CD4-positive, alpha-beta T cell treated with Interleukin-10 for 1 hour (primary cell): Measurements from ENCODE around the gene KIFC3.
"Not testable (repeated sequence)": the region's sequence is repeated elsewhere in the genome, so short reads cannot be mapped to it uniquely, and the experiment has no call there.

ENCODE experiments used
- DNase-seq: peaks from one replicate; pipeline ENCODE4 v3.0.0-alpha.2; 2020

The KIFC3 gene

DNA sequence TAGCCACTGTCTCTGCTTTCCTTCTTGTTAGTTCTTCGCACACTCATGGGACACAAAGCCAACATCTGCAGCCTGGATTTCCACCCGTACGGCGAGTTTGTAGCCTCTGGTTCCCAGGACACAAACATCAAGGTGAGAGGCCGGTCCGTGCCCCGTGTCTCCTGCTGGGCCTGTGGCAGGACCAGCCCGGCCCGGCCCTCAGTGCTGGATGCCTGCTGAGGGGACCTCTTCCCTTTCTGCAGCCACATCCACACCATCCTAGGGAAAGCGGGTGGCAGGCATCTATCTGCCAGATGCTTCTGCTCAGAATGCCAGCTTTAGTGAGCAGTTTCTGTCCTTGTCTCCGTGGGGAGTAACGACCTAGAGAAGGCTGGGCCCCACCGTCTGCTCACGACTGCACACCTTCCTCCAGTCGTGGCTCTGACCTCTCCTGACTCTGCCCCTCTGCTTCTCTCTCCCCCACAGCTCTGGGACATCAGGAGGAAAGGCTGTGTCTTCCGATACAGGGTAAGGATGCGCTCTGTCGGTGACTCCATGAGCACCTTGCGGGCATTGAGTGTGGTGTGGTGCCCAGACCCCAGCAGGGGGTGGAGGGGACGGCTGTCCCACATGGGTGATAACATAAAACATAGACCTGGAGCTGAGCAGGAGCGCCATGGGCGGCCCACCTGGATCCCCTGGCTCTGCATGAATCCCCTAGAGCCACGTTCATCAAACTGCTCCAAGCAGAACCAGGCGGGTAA, 51.3 kb downstream of the KIFC3 start:
- DNase-seq = no peak

DNA sequence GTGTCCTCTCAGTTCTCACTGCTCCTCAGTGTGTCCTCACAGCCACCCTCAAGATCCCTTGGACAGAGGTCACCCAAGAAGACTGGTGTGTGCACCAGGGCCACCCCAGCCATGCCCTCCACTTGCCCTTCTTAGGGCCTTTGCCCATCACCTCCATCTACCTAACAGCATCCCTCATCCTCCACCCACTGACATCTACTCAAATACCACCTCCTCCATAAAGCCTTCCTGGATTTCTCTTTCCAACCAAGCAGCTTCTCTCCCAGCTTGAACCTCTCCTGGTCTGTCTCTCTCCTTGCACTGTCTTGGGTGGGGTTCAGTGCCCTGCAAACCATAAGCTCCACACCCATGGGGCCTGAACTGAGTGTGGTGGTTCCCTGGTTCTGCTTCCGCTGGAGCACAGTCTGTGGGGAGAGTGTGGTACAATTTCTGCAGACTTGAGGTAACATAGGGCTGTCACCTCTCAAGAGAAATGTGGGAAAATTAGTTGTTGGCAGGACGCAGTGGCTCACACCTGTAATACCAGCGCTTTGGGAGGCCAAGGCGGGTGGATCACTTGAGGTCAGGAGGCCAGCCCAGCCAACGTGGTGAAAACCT, 52.3 kb downstream of the KIFC3 start:
- DNase-seq = no peak

DNA sequence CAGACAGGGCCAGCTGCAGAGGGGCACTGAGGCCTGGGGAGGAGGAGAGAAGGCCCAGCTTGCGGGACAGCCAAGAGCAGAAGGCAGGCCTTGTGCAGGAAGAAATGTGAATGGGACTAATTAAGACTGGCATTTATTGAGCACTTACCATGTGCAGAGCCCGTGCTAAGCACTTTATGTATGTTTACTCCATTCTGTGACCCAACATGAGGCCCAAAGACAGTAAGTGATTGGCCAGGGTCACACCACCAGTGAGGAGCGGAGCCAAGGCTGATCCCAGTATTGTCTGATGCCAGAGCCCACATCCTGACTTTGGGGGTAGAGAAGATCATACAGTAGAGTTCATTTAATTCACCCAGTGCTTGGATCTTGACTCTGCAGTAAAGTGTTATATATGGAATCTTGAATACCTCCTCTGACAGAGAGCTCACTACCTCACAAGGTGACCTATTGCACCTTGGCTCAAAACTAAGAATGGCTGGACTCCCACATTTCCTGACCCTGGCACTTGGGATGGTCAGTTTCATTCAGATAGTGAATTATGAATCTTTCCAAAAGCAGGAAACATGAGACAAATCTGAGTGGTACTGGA, 53.1 kb downstream of the KIFC3 start:
- DNase-seq = no peak

DNA sequence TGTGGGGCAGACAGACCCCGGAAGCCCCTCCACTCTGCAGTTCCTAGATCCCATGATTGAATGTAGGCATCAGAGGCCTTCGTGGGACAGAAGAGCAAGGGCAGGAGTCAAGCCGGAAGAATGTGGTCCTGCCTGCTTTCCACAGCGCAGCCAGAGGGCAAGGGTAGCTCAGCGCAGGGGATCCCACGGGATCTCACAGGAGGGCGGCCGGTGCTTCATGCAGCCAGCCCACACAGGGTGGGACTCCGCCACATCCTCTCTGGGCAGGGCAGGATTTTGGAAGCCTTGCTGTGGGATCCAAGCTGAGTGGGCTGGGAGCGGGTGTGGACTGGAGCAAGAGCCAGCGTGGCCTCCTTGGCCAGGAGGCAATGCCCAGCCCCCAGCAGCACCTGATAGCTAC, 53.7 kb downstream of the KIFC3 start:
- no peak for DNase-seq

DNA sequence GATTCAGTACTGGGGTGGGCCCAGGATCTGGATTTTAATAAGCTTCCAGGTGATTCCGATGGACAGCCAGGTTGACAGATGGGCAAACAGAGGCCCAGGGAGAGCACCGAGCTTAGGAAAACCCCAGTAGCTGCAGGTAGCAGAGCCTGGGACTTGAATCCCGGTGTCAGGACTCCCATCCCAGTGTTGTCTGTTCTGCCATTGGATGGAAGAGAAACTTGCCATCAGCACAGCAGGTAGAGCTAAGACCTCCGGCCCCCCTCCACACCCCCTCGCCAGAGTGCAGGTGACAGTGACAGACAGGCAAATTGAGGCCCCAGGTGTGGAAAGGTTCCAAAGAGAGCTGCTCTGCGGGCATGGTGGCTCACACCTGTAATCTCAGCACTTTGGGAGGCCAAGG, 54.3 kb downstream of the KIFC3 start:
- DNase-seq = no peak

DNA sequence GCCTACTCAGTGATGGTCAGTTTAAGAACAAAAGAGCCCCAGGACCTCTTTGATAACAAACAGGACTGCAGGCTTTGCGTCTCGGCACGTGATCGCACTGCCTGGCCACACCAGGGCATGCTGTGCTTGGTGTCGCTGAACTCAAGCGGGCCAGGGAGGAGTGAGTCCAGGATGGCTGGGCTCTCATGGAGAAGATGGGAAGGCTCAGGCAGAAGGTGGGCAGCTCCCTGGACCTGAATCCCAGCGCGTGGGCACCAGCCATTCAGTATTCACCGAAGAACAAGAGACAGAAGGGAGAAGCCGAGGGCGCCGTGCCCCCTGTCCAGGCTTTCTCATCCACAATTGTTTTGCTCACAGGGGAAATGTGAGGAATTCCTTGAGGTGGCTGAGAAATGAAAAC, 54.8 kb downstream of the KIFC3 start:
- no peak for DNase-seq

DNA sequence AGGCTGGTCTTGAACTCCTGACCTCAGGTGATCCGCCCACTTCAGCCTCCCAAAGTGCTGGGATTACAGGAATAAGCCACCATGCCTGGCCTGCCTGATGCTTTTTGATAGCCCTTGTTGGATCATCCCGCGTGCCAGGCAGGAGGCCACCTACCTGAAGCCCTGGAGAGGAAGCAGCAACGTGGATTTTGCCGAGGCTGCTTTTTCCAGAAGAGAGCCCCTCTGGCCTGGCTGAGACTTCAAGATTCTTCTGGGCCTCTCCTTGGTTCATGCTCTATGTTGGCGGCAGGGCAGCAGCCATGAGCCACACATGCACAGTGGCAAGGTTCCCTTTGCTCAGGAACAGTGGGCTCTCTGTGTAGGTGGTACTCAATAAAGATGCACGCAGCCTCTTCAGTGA, 55.2 kb downstream of the KIFC3 start:
- no peak for DNase-seq

DNA sequence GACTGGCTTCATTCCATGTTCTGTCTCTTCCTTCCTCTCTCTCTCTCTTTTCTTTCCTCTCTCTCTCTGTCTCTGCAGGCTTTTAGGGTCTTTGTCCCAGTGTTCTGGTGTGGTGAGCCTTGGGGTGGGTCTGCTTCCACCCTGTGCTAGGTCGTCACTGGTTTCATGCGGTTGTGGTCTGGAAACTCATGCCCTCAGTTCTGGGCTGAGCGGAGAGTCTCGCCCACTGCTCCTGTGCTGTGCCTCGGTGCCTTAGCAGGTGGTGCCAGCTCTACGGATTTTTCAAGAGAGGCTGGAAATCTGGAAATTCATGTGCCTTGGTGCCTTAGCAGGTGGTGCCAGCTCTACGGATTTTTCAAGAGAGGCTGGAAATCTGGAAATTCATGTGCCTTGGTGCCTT, 56.0 kb downstream of the KIFC3 start:
- not testable (repeated sequence) for DNase-seq

DNA sequence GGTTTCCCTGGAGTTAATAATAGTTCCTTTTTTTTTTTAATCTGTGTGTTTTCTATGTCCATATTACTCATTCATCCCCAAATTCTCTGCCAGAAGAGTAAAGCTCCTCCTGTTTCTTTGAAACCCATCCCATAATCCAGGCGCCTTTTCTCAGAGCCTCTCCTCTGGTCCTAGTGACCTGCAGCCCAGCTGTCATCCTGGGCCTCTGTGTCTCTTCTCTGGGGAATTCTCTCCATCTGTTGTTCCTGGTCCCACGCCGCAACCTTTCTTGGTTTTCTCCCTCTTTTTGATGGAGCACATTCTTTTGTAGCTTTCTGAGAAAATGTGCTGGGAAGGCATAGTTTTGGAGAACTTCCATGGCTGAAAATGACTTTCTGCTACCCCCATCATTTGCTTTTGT, 56.5 kb downstream of the KIFC3 start:
- no peak for DNase-seq

DNA sequence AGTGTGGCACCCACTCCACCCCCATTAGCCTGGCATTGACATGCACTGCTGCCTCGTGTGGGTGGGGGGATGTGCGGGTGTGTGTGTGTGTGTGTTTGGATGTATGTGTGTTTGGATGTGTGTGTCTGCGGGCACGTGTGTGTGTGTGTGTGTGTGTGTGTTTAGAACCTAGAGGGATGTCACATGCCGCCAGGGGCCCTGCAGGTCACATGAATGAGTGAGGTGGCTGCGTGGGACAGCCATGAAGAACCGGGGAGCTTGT, 57.7 kb downstream of the KIFC3 start:
- no peak for DNase-seq

DNA sequence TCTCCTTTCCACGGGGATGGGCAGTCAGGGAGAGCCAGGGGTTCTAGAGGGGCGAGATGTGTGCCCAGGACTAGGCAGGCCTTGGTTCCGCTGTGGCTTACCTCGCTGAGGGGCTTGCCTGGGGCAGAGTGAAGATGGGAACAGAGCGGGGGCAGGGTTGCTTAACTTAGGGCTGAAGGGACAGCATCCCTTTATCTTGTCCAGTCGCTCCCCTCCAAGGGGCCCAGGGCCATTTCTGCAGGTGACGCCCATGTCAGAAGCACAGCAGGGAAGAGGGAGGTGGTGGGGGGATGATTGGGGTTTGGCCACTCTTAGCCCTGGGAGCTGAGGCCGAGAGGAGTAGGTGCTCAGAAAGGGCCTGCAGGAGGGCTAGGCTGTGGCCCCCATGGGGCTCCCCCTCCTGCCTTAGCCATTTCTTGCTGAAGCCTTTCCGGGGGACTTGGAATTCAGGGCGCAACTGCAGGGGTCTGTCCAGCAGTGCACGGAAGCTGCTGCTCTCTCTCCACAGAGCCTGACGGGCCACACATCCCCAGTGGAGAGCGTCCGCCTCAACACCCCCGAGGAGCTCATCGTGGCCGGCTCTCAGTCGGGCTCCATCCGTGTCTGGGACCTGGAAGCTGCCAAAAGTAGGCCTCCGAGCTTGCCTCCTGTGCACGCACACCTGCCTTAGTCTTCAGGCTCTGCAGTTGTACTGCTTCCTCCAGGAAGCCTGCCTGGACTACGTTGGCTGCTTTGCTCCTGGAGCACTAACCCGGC, 58.2 kb downstream of the KIFC3 start:
- DNase-seq = no peak

DNA sequence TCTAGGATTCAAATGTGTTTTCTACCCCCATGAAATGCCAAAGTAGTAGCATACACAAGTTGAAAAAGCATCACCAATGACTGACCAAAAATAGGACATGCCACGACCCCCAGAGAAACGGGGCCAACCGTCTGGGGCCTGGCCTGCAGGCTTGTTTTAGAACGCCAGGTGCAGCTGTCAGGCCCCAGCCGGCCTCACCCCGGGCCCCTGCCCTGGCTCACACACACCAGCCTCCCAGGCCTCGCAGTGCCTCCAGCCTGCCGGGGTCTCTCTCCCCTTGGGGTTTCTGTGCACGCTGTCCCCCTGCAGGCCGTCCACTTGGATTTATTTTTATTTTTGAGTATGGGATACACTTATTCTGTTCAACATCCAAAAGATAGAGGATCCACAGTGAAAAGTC, 58.8 kb downstream of the KIFC3 start:
- no peak for DNase-seq

DNA sequence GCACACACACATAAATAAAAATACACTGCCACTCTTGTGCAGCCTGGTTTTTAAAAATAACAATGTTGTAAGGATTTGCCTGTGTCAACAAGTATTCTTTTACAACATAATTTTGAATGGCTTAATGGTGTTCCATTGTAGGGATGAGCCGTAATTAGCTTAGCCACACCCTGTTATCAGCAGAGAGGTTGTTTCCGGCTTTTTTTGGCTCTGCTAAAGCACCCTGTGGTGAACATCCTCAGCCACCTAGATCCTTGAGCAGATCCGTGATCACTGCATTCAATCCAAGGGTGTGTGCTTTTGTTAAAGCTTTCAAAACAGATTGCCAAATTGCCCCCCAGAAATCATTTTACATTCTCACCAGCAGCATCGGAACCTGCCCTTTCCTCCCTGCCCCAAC, 59.7 kb downstream of the KIFC3 start:
- no peak for DNase-seq

DNA sequence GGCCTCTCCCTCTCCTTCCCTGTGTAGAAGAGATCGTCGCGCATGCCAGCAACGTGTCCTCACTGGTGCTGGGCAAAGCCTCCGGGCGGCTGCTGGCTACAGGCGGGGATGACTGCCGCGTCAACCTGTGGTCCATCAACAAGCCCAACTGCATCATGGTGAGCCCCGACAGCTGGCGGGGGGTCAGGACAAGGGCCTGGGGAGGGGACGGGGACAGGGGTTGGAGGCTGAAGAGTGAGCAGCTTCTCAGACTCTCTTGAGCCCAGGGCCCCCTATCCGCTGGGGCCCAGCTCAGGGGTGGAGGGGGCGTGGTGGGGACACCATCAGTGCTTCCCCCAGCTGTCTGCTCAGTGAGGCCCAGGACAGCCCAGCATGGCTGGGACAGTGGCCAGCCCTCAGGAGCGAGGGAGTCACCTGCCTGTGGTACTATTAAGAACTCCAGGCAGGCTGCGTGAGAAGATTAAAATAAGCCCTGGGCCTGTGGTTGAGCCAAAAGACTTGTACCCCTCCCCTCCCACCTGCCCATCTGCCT, 60.6 kb downstream of the KIFC3 start:
- DNase-seq = no peak

DNA sequence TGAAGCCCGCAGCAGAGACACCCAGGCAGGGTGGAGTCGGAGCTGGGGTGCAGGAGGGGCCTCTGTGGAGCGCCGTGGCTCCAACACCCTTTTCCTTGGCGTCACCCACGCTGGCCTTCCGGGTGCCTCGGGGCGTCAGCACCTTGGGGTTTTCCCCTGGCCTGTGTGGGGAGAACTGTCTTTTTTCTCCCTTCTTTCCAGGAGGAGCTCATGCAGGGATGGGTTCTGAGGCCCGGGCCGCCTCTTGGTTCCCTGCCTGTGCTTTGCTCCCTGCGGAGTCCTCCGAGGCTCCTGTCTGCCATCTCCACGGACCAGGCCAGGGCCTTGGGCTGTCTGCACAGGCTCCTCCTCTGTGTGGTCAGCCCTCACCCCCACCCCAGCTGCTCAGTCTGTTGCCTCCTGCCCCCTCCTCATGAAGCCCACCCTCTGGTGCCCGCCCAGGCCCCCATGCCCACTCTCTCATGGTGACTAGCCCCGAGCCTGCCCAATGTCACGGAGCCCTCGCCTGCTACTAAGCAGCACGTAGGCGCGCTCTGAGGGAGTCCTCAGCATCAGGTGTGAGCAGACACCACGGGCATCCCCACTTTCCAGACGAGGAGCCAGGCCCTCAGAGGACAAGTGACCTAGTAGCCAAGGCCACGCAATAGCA, 61.7 kb downstream of the KIFC3 start:
- DNase-seq = no peak

DNA sequence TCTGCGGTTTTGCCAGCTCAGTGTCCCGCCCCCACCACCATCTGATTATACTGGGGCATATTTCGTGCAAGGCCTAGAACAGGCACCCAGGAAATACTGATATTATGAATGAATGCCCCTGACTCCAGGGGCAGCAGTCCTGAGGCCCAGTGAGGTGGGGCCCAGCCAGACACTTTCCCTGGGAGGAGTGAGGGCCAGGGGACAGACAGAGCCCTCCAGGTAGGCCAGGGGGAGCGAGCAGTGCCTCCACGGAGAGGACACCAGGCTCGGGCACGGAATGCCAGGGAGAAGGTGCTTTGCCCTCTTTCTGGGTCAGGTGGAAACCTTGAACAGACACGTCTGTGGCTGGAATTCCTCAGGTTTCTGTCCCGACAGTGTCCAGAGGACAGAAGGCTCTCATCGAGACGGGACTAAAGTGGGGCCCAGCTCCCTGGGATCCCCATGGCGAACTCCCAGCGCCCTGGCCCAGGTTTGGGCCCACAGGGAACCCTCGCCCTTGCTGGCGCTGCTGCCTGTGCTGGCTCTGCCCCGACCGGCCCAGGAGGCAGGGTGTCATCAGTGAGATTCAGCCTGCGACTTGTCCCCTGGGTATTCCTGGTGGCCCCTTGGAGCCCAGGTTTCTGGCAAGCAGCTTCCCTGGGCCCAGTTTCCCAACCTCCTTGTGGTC, 62.4 kb downstream of the KIFC3 start:
- DNase-seq = no peak

DNA sequence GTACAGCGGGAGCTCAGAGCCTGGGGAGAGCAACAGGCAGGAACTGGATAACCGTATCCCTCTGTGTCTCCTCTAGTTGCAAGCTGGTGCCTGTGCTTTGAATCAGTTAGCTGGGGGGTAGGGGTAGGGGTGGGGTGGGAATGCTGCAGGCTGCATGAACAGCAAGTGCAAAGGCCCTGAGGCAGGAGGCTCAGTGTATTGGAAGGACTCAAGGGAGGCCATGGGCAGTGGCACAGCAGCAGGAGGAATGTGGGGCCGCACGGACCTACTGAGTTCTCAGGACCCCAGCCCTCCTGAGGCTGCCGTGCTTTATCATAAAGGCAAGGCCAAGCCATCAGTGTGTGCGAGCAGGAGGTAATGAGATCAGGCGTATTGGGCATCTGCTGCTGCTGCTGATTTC, 63.4 kb downstream of the KIFC3 start:
- DNase-seq = no peak

DNA sequence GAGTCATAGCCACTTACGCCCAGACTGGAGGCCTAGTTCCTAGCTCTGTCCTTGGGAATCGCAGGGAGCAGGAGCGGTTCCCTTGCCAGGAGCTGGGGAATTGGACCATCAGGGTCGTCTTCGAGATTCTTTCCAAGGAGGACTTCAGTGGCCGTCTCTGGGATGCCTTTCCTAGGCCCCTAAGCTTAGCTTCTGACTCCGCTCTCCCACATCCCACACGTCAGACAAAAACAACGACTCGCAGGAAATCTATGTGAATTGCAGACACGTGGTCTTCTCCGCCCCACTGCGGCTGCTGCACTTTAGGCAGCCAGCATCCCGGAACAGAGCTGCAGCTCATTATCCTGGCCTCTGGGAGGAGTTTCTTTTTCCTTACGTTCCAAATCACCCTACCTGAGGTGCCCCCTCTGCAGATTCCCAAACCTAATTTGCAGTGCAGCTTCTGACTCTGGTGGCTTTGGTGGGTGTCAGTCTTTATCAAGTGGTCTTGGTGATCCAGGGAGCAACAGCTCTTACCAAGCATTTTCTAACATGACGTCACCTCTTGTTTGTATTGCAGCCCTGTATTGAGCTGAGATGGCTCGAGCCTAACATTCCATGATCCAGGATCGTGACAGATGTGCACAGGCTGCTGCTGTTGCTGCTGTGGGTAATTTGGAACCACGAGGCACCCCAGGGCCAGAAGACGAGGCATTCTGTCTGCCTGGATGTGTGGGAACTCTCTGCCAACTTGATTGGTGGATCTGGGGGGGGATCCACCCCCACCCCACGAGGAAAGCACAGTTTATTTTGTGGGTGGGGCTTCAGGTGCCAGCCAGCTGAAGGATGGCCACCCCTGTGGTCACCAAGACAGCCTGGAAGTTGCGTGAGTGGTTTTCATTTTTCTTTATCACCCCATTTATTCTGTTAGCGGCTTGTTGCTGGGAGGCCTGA, 65.6 kb downstream of the KIFC3 start:
- peak; percentile 56 for DNase-seq

DNA sequence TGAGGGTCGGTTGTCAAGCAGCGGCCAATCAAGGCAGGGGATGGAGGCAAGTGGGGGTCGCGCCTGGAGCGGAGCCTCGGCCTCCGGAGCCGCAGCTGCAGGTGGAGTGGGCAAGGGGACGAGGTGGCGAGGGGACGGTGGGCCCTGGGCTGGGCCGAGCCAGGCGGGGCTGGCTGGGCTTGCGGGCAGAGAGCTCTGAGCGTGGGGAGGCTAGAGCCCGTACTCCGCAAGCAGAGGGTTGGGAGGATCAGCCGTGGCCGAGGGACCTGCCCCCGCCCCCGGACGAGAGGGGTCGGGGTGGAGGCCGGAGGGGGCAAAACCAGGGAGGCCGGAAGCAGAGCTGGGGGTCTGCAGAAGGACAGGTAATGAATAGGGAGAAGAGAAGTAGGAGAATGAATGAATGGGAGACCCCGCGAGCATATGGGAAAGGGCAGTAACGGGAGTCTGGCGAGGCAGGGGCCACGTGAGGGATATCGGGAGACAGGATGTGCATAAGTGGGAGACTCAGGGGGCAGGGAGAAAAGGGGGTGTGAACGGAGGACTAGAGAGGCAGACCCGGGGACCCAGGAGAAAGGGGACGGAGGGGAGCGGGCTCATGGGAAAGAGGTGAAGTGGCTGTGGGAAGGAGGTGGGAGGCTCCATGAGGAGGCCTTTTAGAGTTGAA, 66.4 kb downstream of the KIFC3 start, which contains the start of gene KATNB1:
TSS of gene KATNB1 (plus strand) at position 16 of the 664 bp plus-strand sequence. CDS start 1,474 bp downstream, outside the sequence.
- no peak for DNase-seq

DNA sequence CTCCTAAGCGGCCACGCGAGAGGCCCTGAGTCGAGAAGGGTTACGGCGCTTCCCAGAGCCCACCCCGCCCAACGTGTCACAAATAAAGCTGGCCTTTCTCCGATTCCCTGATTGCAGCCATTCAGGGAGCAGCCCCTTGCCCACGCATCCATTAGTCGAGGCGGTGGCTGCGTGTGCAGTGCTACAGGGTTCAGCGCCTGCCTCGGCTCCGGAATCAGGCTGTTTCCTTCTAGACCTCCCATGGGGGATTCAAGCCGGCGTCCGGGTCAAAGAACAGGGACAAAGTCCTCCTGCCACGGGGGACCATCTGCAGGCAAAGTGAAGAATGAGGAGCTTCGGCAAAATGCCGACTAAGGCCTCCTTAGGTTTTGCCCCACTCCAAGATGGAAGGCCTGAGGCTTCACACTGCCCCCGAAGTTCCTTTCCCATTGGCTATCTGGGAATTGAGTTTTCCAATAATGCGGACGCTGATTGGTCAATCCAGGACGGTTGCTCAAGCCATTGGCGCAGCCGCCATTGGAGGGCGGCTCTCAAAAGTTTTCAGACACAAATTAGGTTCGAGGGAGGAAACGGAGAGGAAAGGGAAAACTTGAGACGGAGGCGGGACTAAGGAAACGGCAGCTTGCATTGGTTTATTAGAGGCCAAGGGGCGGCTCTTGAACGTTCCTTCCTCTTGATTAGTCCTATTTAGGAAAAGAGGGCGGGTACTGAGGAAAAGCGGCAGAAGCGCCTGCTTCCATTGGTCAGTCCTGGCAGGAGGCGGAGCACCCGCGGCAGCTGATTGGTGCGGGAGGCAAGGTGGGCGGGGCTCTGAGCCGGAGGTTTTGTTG, 67.2 kb downstream of the KIFC3 start:
- DNase-seq = peak; percentile 100
